Stomach (tissue), 9 donors: ENCODE measurements around the gene FNTB. TPM values are rescaled to one million over a fixed set of nuclear protein-coding genes. Genes with fewer than 3 reads are reported as not detected.
A peak's percentile ranks its signal among the peaks of the same experiment; 100 is the strongest.

Experiments
- DNase-seq, 2 donors: peaks; one replicate each; pipeline versions ENCODE4 v3.0.0 to v3.0.0-alpha.2; 2013 to 2019
- H3K27ac ChIP-seq, 5 donors: fragments of 200-600 bp in 4 of 5; sonication (generic) in 4 of 5; one replicate each; pipeline ENCODE4 v1.5.1; 2013 to 2019; ENCODE audit warnings: mild to moderate bottlenecking in 1 of 5, moderate library complexity in 1 of 5
- H3K27me3 ChIP-seq, 3 donors: fragments of 200-600 bp; sonication (generic); one replicate each; pipeline ENCODE4 v1.5.1; 2017 to 2019; ENCODE audit warnings: mixed run types in 1 of 3
- H3K36me3 ChIP-seq, 4 donors: fragments of 200-600 bp; sonication (generic); 1 replicate in 3 of 4; 2 replicates in 1 of 4; pipeline ENCODE4 v1.5.1; 2016 to 2019
- H3K4me1 ChIP-seq, 4 donors: fragments of 200-600 bp; sonication (generic); one replicate each; pipeline ENCODE4 v1.5.1; 2016 to 2019
- H3K4me3 ChIP-seq, 4 donors: fragments of 200-600 bp; sonication (generic) in 3 of 4; one replicate each; pipeline ENCODE4 v1.5.1; 2016 to 2019; ENCODE audit warnings: mild to moderate bottlenecking in 1 of 4
- H3K9me3 ChIP-seq, 4 donors: fragments of 200-600 bp; sonication (generic); one replicate each; pipeline ENCODE4 v1.5.1; 2016 to 2019
- EP300 ChIP-seq: sonication (generic); formaldehyde crosslinking; IDR thresholded peaks from one replicate; pipeline ENCODE4 v1.6.1; 2017; ENCODE audit warnings: antibody characterized with exemption
- POLR2A ChIP-seq, 4 donors: fragments of 450-650 bp; IDR thresholded peaks; one replicate each; pipeline ENCODE4 v1.6.1; 2016; ENCODE audit warnings: antibody characterized with exemption in 4 of 4, control low read depth in 2 of 4, mild to moderate bottlenecking in 1 of 4, moderate library complexity in 1 of 4
- POLR2AphosphoS5 ChIP-seq, 3 donors: sonication (generic); formaldehyde crosslinking; IDR thresholded peaks; one replicate each; pipeline ENCODE4 v1.6.1; 2016; ENCODE audit warnings: antibody characterized with exemption in 3 of 3
- WGBS, 5 donors: extraction: QIAGEN DNeasy Blood & Tissue Kit in 3 of 5; methylation state at CpG; one replicate each; pipeline versions ENCODE4 v1.1.5 to v1.1.7; 2013 to 2018; 5-methylcytosine and 5-hydroxymethylcytosine counted together
- intact Hi-C: fragments of 100-400 bp; cut with DNase I; formaldehyde crosslinking; loops from one replicate; pipeline ENCODE4 v1.15.1; 2023; ENCODE audit warnings: low total_unique reads
- polyA plus RNA-seq, 3 donors: library from polyadenylated mRNA; stranded (reverse); fragments of 200-250 nt; gene quantifications; one replicate each; pipeline ENCODE4 v1.2.3, GENCODE V29; 2013
- total RNA-seq, 5 donors: library from RNA; depleted of rRNA; stranded (reverse); fragments of >200 nt; gene quantifications; one replicate each; pipeline versions ENCODE4 v1.1.0 to v1.2.3, GENCODE V29; 2014 to 2016
- TF ChIP-seq, protein P1 (sequence below), 7 experiments: fragments of 450-650 bp in 4 of 7; fragments of 200-600 bp in 3 of 7; sonication (generic) in 3 of 7; IDR thresholded peaks; one replicate each; pipeline ENCODE4 v1.5.1; 2016 to 2019; ENCODE audit warnings: antibody characterized with exemption in 7 of 7, control low read depth in 2 of 7, mild to moderate bottlenecking in 1 of 7
- donor health status: healthy with polysubstance abuse.
- donor health status: Bipolar disorder and iron deficiency.
- donor health status: healthy.

Gene FNTB
- total and polyA plus RNA-seq, 8 donors: 2.9 to 18.3 (median 6.3) TPM; not detected in 1

DNA sequence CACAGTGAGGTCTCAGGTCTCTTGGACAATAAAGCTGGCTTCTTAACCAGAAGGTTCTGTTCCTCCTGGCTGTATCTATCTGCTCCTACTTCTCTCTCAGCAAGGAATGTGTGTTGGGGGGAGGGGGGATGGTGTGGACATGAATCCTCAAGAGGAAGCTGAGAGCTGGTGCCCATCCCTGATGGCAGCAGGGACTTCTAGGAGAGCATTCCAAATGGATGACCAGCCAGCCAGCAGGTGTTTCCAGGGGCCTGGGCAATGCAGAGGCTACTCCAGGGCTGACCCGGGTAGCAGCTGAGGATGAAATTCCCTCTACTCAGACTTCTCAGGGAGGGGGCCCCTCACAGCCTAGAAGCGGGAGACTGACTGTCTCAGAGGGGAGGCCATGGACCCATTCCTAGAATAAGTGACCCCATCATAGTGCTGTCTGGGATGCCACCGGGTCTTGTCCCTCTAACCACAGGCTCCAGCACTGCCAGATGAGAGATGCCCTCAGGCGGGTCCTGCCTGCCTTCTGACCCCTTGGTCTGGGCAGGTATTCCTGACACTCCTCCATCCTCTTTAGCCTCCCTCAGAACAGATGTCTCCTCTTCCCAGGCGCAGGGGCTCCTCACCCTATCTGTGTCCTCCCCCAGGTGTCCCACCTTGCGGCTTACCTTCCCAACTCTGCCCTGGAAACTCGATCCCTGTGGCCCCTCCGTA lies 15.8 kb upstream of the FNTB start:
- H3K27ac ChIP-seq: peak overlapping the region in 1 of 5 donors; percentile 73
- TF ChIP-seq, protein P1, sequence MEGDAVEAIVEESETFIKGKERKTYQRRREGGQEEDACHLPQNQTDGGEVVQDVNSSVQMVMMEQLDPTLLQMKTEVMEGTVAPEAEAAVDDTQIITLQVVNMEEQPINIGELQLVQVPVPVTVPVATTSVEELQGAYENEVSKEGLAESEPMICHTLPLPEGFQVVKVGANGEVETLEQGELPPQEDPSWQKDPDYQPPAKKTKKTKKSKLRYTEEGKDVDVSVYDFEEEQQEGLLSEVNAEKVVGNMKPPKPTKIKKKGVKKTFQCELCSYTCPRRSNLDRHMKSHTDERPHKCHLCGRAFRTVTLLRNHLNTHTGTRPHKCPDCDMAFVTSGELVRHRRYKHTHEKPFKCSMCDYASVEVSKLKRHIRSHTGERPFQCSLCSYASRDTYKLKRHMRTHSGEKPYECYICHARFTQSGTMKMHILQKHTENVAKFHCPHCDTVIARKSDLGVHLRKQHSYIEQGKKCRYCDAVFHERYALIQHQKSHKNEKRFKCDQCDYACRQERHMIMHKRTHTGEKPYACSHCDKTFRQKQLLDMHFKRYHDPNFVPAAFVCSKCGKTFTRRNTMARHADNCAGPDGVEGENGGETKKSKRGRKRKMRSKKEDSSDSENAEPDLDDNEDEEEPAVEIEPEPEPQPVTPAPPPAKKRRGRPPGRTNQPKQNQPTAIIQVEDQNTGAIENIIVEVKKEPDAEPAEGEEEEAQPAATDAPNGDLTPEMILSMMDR (IDR thresholded peaks at IDR 0.05): no peak
- TF ChIP-seq EP300 (no peak), POLR2A (IDR thresholded peaks at IDR 0.05) (no peak), POLR2AphosphoS5 (IDR thresholded peaks at IDR 0.05) (no peak)
- DNase-seq: peak in 1 of 2 donors; percentile 31
- intact Hi-C loops: loop anchor here (10.0 kb wide), 1 partner anchor 46 kb away; no protein-coding TSS in a partner anchor
- peaks cover 11 to 25% (median 23%) of the 10 kb centered on the region in 4 donors for H3K4me1 ChIP-seq
- H3K27me3 ChIP-seq: peaks cover 0 to 12% (median 0%) of the 10 kb centered on the region in 3 donors
- 50 to 67% (median 52%) methylated on average over 8 of the region's 8 CpGs for WGBS, 5 donors
- H3K36me3 ChIP-seq: no peaks in the 10 kb centered on the region
- peak overlapping the region; percentile 56 to 77 (median 70) for H3K4me3 ChIP-seq
- no peaks in the 10 kb centered on the region for H3K9me3 ChIP-seq

DNA sequence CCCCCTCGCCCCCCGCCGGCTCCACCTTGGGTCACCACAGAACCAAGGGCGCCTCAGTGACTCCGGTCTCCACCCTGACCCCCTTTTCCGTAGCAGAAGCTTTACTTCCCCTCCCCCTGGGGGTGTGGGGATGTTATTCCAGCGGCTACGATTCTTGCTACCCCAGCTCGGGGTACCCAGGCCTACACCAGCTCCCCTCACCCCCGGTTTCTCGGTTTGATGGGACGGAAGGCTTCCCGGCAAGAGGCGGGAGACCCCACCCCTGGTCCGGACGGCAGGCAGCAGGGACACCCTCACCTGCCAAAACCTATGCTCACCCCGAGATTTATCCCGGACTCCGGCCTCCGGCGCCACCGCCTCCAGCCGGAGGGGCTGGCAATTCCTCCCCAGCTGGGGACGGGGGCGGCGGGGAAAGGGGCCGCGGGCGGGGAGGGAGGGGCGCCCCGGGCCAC lies 15.2 kb upstream of the FNTB start:
- peak overlapping the region in 4 of 5 donors; percentile 1 to 73 (median 24) for H3K27ac ChIP-seq
- peak in 1 of 2 donors; percentile 48 for DNase-seq
- TF ChIP-seq, protein P1 (IDR thresholded peaks at IDR 0.05): no peak
- no peak for TF ChIP-seq POLR2AphosphoS5 (IDR thresholded peaks at IDR 0.05)
- no peak for TF ChIP-seq EP300
- TF ChIP-seq POLR2A (IDR thresholded peaks at IDR 0.05): no peak

DNA sequence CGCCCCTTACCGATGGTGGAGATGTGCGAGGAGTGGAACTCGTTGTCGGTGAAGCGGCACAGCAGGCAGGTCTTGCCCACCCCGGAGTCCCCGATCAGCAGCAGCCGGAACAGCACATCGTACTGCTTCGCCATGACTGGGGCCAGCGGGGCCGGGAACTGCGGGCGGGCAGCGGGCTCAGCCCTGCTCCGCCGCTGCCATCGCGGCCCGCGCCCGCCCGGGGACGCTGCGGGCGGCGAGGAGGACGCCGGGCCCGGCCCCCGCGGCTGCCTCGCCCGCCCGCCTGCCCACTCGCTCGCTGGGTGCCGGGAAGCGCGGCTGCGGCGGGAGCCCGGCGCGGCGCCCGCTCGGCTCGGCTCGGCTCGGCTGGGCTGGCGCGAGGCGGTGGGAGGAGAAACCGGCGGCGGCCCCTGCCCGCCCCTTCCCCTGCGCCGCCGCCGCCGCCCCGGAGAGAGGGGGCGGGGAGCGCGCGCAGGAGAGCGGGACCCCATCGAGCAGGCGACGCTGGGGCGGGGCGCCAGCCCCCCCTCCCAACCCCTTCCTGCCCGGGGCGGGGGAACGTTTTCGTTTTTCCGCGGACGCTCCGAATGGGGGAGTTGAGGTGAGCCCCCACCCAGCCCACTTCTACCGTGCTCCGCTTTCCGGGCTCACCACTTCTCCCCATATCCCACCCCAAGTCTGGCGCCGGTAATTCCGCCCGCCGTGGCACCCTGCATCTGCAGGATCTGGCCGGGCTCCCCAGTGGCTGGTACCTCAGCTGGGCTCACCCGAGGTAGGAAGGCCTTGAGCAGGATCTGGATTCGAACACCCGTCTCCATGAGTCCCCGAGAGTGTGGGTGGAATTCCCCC lies 14.5 kb upstream of the FNTB start, which contains the start of gene RAB15:
Gene RAB15, minus strand, starts transcription at position 394 of the 849 bp plus-strand sequence. Its CDS starts 260 bp downstream, at position 134.
- WGBS, 5 donors: 0 to 1% (median 0%) methylated on average over 22 to 90 of the region's 96 CpGs
- Histone ChIP-seq H3K9me3 (no peaks in the 10 kb centered on the region), H3K36me3 (no peaks in the 10 kb centered on the region), H3K27ac (peak within 1 kb of the TSS in 4 of 5 donors; percentile 24 to 73 (median 36)), H3K27me3 (peaks cover 0 to 12% (median 0%) of the 10 kb centered on the region in 3 donors), H3K4me1 (peaks cover 11 to 22% (median 20%) of the 10 kb centered on the region in 4 donors), H3K4me3 (peak within 1 kb of the TSS; percentile 56 to 77 (median 70))
- DNase-seq: peak; percentile 48 to 83
- TF ChIP-seq POLR2A (IDR thresholded peaks at IDR 0.05): no peak
- TF ChIP-seq, protein P1 (IDR thresholded peaks at IDR 0.05): no peak
- TF ChIP-seq POLR2AphosphoS5 (IDR thresholded peaks at IDR 0.05): no peak
- no peak for TF ChIP-seq EP300
- intact Hi-C loops: loop anchor here (10.0 kb wide), 1 partner anchor 47 kb away; no protein-coding TSS in a partner anchor

More for the DNA sequence above, 15.2 kb upstream of the FNTB start:
- H3K27me3 ChIP-seq: peaks cover 0 to 12% (median 0%) of the 10 kb centered on the region in 3 donors
- peak overlapping the region; percentile 56 to 77 (median 70) for H3K4me3 ChIP-seq
- peaks cover 11 to 25% (median 23%) of the 10 kb centered on the region in 4 donors for H3K4me1 ChIP-seq
- no peaks in the 10 kb centered on the region for H3K36me3 ChIP-seq
- no peaks in the 10 kb centered on the region for H3K9me3 ChIP-seq
- WGBS, 5 donors: 4 to 8% (median 5%) methylated on average over 17 to 31 of the region's 31 CpGs
- intact Hi-C loops: loop anchor here (10.0 kb wide), 1 partner anchor 47 kb away; no protein-coding TSS in a partner anchor

DNA sequence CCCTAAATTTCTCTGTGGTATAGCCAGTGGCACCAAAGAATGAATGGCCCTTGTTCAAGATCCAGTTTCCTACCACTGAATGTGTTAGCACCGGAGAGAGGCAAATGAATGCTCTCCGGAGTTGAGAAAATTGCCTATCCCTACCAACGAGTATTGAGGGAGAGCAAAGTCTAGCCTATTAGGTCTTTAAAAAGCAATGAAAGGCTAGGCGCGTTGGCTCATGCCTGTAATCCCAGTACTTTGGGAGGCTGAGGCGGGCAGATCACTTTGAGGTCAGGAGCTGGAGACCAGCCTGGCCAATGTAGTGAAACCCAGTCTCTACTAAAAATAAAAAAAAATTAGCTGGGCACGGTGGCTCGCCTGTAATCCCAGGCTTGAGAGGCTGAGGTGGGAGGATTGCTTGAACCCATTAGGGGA lies 13.7 kb upstream of the FNTB start:
- TF ChIP-seq EP300: no peak
- TF ChIP-seq POLR2AphosphoS5 (IDR thresholded peaks at IDR 0.05): no peak
- TF ChIP-seq, protein P1 (IDR thresholded peaks at IDR 0.05): no peak
- no peak for TF ChIP-seq POLR2A (IDR thresholded peaks at IDR 0.05)
- Histone ChIP-seq H3K36me3 (no peaks in the 10 kb centered on the region), H3K4me1 (peaks cover 11 to 22% (median 20%) of the 10 kb centered on the region in 4 donors), H3K9me3 (no peaks in the 10 kb centered on the region), H3K4me3 (peak overlapping the region in 1 of 4 donors; percentile 56), H3K27ac (no peak overlapping the region), H3K27me3 (peaks cover 0 to 12% (median 0%) of the 10 kb centered on the region in 3 donors)
- DNase-seq: no peak
- WGBS, 5 donors: 67 to 83% (median 82%) methylated on average over 8 of the region's 8 CpGs
- intact Hi-C loops: loop anchor here (10.0 kb wide), 1 partner anchor 48 kb away; no protein-coding TSS in a partner anchor
